ENCODE results near the gene EPRS1.

- TF ChIP-seq ZNF121 (CRISPR knock-in tag; IDR thresholded peaks at IDR 0.05) (no peak), ATF3 (CRISPR knock-in tag; IDR thresholded peaks at IDR 0.05) (no peak), ZNF367 (CRISPR knock-in tag; IDR thresholded peaks at IDR 0.05; ENCODE audit: borderline replicate concordance) (no peak), ZNF24 (IDR thresholded peaks at IDR 0.05) (no peak), ZNF512 (CRISPR knock-in tag; IDR thresholded peaks at IDR 0.05) (no peak), SMAD3 (CRISPR knock-in tag; IDR thresholded peaks at IDR 0.05) (no peak), ZNF263 (CRISPR knock-in tag; IDR thresholded peaks at IDR 0.05) (no peak), GTF2F1 (IDR thresholded peaks at IDR 0.05; ENCODE audit: low read length) (no peak), CHD2 (IDR thresholded peaks at IDR 0.05; ENCODE audit: low read depth, low read length) (no peak)
- TF ChIP-seq, protein P1, sequence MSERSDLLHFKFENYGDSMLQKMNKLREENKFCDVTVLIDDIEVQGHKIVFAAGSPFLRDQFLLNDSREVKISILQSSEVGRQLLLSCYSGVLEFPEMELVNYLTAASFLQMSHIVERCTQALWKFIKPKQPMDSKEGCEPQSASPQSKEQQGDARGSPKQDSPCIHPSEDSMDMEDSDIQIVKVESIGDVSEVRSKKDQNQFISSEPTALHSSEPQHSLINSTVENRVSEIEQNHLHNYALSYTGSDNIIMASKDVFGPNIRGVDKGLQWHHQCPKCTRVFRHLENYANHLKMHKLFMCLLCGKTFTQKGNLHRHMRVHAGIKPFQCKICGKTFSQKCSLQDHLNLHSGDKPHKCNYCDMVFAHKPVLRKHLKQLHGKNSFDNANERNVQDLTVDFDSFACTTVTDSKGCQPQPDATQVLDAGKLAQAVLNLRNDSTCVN (CRISPR knock-in tag; IDR thresholded peaks at IDR 0.05; ENCODE audit: borderline replicate concordance), result no peak
- TF ChIP-seq, protein P2, sequence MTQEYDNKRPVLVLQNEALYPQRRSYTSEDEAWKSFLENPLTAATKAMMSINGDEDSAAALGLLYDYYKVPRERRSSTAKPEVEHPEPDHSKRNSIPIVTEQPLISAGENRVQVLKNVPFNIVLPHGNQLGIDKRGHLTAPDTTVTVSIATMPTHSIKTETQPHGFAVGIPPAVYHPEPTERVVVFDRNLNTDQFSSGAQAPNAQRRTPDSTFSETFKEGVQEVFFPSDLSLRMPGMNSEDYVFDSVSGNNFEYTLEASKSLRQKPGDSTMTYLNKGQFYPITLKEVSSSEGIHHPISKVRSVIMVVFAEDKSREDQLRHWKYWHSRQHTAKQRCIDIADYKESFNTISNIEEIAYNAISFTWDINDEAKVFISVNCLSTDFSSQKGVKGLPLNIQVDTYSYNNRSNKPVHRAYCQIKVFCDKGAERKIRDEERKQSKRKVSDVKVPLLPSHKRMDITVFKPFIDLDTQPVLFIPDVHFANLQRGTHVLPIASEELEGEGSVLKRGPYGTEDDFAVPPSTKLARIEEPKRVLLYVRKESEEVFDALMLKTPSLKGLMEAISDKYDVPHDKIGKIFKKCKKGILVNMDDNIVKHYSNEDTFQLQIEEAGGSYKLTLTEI (CRISPR knock-in tag; conservative IDR thresholded peaks at IDR 0.05), result no peak
- TF ChIP-seq, protein P3, sequence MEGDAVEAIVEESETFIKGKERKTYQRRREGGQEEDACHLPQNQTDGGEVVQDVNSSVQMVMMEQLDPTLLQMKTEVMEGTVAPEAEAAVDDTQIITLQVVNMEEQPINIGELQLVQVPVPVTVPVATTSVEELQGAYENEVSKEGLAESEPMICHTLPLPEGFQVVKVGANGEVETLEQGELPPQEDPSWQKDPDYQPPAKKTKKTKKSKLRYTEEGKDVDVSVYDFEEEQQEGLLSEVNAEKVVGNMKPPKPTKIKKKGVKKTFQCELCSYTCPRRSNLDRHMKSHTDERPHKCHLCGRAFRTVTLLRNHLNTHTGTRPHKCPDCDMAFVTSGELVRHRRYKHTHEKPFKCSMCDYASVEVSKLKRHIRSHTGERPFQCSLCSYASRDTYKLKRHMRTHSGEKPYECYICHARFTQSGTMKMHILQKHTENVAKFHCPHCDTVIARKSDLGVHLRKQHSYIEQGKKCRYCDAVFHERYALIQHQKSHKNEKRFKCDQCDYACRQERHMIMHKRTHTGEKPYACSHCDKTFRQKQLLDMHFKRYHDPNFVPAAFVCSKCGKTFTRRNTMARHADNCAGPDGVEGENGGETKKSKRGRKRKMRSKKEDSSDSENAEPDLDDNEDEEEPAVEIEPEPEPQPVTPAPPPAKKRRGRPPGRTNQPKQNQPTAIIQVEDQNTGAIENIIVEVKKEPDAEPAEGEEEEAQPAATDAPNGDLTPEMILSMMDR (CRISPR knock-in tag; IDR thresholded peaks at IDR 0.05), result no peak
These were observed 46.4 kb upstream of the EPRS1 start for GRCh38 chr1:220092694-220093093.
